MV-4-11 (cell line): ENCODE results near the gene OSM.

ENCODE experiments used
- DNase-seq: peaks from one replicate; lab custom pipeline; 2025; lab: John Stamatoyannopoulos, UW

The OSM gene

GRCh38 chr22:30266445-30267381 is at the start of gene OSM:
Gene OSM (minus strand): TSS chr22:30266851. CDS start chr22:30266799, 52 bp downstream.
- peak; percentile 92 for DNase-seq

- DNase-seq = no peak
These were observed 49.4 kb upstream of the OSM start for GRCh38 chr22:30315962-30316576.

GRCh38 chr22:30314915-30315314 is 48.3 kb upstream of the OSM start:
- no peak for DNase-seq

GRCh38 chr22:30313527-30314363 is 47.1 kb upstream of the OSM start:
- no peak for DNase-seq

GRCh38 chr22:30312053-30312452 is 45.4 kb upstream of the OSM start:
- no peak for DNase-seq

- DNase-seq = no peak
These were observed 44.5 kb upstream of the OSM start for GRCh38 chr22:30310881-30311771.

- peak; percentile 94 for DNase-seq
These were observed 43.5 kb upstream of the OSM start for GRCh38 chr22:30309951-30310741.

GRCh38 chr22:30308518-30309230 is 42.0 kb upstream of the OSM start:
- DNase-seq = peak; percentile 16

GRCh38 chr22:30308093-30308492 is 41.4 kb upstream of the OSM start:
- DNase-seq = no peak

GRCh38 chr22:30307041-30307574 is 40.5 kb upstream of the OSM start:
- DNase-seq = no peak

- DNase-seq = no peak
These were observed 40.0 kb upstream of the OSM start for GRCh38 chr22:30306627-30307011.

GRCh38 chr22:30305906-30306626 is 39.4 kb upstream of the OSM start:
- peak; percentile 58 for DNase-seq

GRCh38 chr22:30305519-30305905 is 38.9 kb upstream of the OSM start:
- peak; percentile 85 for DNase-seq

- no peak for DNase-seq
These were observed 38.0 kb upstream of the OSM start for GRCh38 chr22:30304495-30305244.

GRCh38 chr22:30302810-30303138 is 36.1 kb upstream of the OSM start:
- DNase-seq = no peak

- DNase-seq = peak; percentile 92
These were observed 35.6 kb upstream of the OSM start for GRCh38 chr22:30301995-30302809.

- no peak for DNase-seq
These were observed 32.7 kb upstream of the OSM start for GRCh38 chr22:30299322-30299721.
